ENCODE data around the gene NEK10. TPM values are rescaled to one million over a fixed set of nuclear protein-coding genes. Genes with fewer than 3 reads are reported as not detected.

Gene NEK10
- total RNA-seq, 1 donor from 2014 or later = 7.3 TPM

DNA sequence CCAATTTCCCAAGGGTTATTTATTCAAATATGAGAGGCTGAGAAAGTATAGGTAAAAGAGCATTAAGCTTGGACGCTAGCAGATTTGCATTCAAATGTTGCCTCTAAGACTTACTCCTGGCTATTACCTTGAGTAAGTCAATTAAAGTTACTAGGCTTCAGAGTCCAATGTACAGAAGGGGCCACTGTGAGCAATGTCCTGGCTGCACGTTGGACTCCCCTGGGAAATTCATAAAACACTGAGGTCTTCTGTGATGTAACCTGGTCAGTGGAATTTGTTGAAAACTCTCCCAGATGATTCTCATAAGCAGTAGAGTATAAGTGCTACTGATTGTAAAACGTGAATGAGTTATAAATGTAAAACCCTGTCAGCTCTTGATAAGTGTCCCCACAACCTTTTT lies 295.3 kb downstream of the NEK10 start:
- no peaks in the 10 kb centered on the region for H3K4me1 Mint-ChIP-seq (ENCODE audit: low read depth)

DNA sequence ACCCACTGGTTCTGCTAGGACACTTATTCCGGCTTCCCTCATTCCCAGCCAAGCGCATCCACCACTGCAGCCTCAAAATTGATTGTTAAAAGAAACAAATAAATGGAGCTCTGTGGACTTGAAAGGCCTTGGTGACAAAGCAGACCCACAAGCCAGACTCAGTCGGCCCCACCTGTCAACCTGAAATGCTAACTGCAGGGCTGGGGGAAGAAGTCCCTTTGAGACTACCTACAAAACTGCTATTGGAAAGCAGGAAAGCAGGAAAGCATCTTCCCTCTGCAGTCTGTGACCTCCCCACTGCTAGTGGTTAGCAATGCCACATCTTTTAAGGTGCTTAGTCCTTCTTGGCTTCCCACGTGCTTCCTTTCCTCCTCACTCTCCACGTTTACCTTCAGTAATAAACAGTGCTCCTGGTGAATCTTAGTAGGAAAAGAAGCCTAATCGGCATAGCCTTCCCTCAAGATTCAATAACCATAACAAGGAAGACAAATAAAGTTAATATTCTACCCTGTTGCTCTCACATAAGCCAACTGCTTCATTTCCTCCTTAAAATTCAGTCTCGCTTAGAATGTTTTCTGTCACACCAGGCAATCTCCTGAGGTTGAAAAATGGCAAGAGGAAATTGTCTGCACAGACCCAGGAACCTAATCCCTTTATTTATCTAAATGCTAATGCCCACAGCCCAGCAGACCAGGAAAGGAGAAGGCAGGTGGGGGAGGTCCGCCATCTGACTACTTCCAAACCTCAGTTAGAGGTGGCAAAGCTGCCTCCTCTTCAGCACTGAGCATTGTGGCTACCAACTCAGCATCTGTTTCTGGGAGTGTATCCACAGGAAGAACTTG lies 296.2 kb downstream of the NEK10 start:
- no peak overlapping the region for H3K27ac Mint-ChIP-seq (ENCODE audit: unreplicated experiment)
- H3K9me3 Mint-ChIP-seq (ENCODE audit: low read depth) = no peaks in the 10 kb centered on the region
- no peak overlapping the region for H3K4me3 Mint-ChIP-seq (ENCODE audit: unreplicated experiment)
- no peaks in the 10 kb centered on the region for H3K36me3 Mint-ChIP-seq (ENCODE audit: low read depth)
- TF ChIP-seq CTCF (IDR thresholded peaks at IDR 0.05) = no peak
- H3K27me3 Mint-ChIP-seq (ENCODE audit: low read depth) = peaks cover 2% of the 10 kb centered on the region
- no peaks in the 10 kb centered on the region for H3K4me1 Mint-ChIP-seq (ENCODE audit: low read depth)
- DNase-seq (ENCODE audit: low spot score) = no peak

More for the DNA sequence above, 295.3 kb downstream of the NEK10 start:
- no peak for TF ChIP-seq CTCF (IDR thresholded peaks at IDR 0.05)
- no peak for DNase-seq (ENCODE audit: low spot score)
- Mint-ChIP-seq H3K4me3 (ENCODE audit: unreplicated experiment) (no peak overlapping the region), H3K27ac (ENCODE audit: unreplicated experiment) (no peak overlapping the region), H3K9me3 (ENCODE audit: low read depth) (no peaks in the 10 kb centered on the region), H3K27me3 (ENCODE audit: low read depth) (peaks cover 2% of the 10 kb centered on the region), H3K36me3 (ENCODE audit: low read depth) (no peaks in the 10 kb centered on the region)

DNA sequence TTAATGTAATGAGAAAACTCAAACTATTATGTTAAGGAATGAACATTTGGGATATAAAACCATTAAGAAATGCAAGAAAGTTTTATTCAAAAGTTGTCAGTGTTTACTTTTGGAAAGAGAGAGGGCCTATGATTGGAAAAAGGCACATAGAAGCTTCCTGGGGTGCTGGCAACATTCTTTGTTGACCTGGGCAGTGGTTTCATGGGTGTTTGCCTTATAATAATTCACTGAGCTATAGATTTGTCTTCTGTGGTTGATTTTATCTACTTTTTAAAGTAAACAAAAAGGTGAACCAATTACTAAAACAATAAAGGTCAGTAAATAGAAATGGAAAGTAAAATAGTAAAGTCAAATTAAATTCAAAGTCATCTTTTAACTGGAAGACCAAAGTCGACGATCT lies 308.8 kb downstream of the NEK10 start:
- no peak overlapping the region for H3K27ac Mint-ChIP-seq (ENCODE audit: unreplicated experiment)
- TF ChIP-seq CTCF (IDR thresholded peaks at IDR 0.05) = no peak
- H3K4me1 Mint-ChIP-seq (ENCODE audit: low read depth) = no peaks in the 10 kb centered on the region
- peaks cover 20% of the 10 kb centered on the region for H3K9me3 Mint-ChIP-seq (ENCODE audit: low read depth)
- no peak overlapping the region for H3K4me3 Mint-ChIP-seq (ENCODE audit: unreplicated experiment)
- H3K36me3 Mint-ChIP-seq (ENCODE audit: low read depth) = no peaks in the 10 kb centered on the region
- peaks cover 5% of the 10 kb centered on the region for H3K27me3 Mint-ChIP-seq (ENCODE audit: low read depth)
- no peak for DNase-seq (ENCODE audit: low spot score)

Other genes starting within 250 kb of the NEK10 start
- 67.4 to 69.0 TPM (median 68.8 TPM) in 3 replicates for gene SLC4A7, start 115.0 kb upstream of the NEK10 start, total RNA-seq

All from chondrocyte (in vitro differentiated cells).